Adrenal gland (tissue), 12 donors: ENCODE data around the gene FSIP1. TPM values are rescaled to one million over a fixed set of nuclear protein-coding genes. Genes with fewer than 3 reads are reported as not detected.

ENCODE experiments used
- DNase-seq, 7 donors: peaks; one replicate each; pipeline ENCODE4 v3.0.0-alpha.2; 2019 to 2020
- H3K27ac ChIP-seq, 5 donors: fragments of 200-600 bp; sonication (generic) in 4 of 5; 1 replicate in 3 of 5; 2 replicates in 2 of 5; pipeline versions ENCODE4 v1.5.1 to v1.8.0; 2016 to 2020; ENCODE audit warnings: mild to moderate bottlenecking in 1 of 5
- H3K27me3 ChIP-seq: fragments of 200-600 bp; 2 replicates; pipeline ENCODE4 v1.8.0; 2021
- H3K36me3 ChIP-seq, 2 donors: fragments of 200-600 bp; replicated peaks in 1 of 2; 1 replicate in 1 of 2; 2 replicates in 1 of 2; pipeline versions ENCODE4 v1.5.1 to v1.8.0; 2018 to 2022
- H3K4me1 ChIP-seq, 2 donors: fragments of 200-600 bp; replicated peaks in 1 of 2; 1 replicate in 1 of 2; 2 replicates in 1 of 2; pipeline versions ENCODE4 v1.5.1 to v1.8.0; 2018 to 2021
- H3K4me3 ChIP-seq, 4 donors: fragments of 200-600 bp; sonication (generic) in 3 of 4; one replicate each; pipeline ENCODE4 v1.5.1; 2016 to 2018
- H3K9me3 ChIP-seq, 3 donors: fragments of 200-600 bp; sonication (generic) in 1 of 3; replicated peaks in 1 of 3; 1 replicate in 2 of 3; 2 replicates in 1 of 3; pipeline versions ENCODE4 v1.5.1 to v1.8.0; 2016 to 2021
- CTCF ChIP-seq, 6 experiments: fragments of 450-650 bp in 4 of 6; fragments of 200-600 bp in 2 of 6; sonication (generic) in 1 of 6; IDR thresholded peaks; 1 replicate in 5 of 6; 2 replicates in 1 of 6; pipeline versions ENCODE4 v1.5.1 to v1.8.0; 2016 to 2021; ENCODE audit warnings: antibody characterized with exemption in 6 of 6, mild to moderate bottlenecking in 2 of 6, moderate library complexity in 1 of 6
- POLR2A ChIP-seq, 2 donors: fragments of 450-650 bp; IDR thresholded peaks; one replicate each; pipeline ENCODE4 v1.6.1; 2017; ENCODE audit warnings: antibody characterized with exemption in 2 of 2, mild to moderate bottlenecking in 2 of 2, moderate library complexity in 1 of 2
- WGBS, 4 donors: extraction: QIAGEN DNeasy Blood & Tissue Kit in 2 of 4; methylation state at CpG; one replicate each; pipeline versions ENCODE4 v1.1.5 to v1.1.7; 2013 to 2017; 5-methylcytosine and 5-hydroxymethylcytosine counted together
- intact Hi-C, 2 donors: fragments of 100-400 bp; cut with DNase I; formaldehyde crosslinking; loops; one replicate each; pipeline versions ENCODE4 v1.14.1 to v1.15.0; 2022 to 2023
- polyA plus RNA-seq, 3 donors: library from polyadenylated mRNA; stranded (reverse); fragments of 200-250 nt in 2 of 3; fragments of 350-450 nt in 1 of 3; fragmentation: Illumina TruSeq in 1 of 3; extraction: RNeasy Lipid Tissue Mini Kit (QIAGEN cat#74804) in 1 of 3; gene quantifications; one replicate each; pipeline ENCODE4 v1.2.3, GENCODE V29; 2013 to 2014
- total RNA-seq, 9 donors: library from RNA; depleted of rRNA in 4 of 9; stranded (reverse); fragments of >200 nt in 4 of 9; fragments of 120-200 nt in 1 of 9; fragmentation: NEBNext Ultra II Directional in 1 of 9; extraction: Animal tissue kit (Norgen Biotek cat#: 25700) in 1 of 9; gene quantifications; one replicate each; pipeline versions ENCODE4 v1.1.0 to v1.2.4, GENCODE V29; 2013 to 2023
- donor health status: healthy with polysubstance abuse.
- donor health status: Bipolar disorder and iron deficiency.
- donor health status: DM: yes; HTN: yes; CAD: no.
- donor health status: DM: no; HTN: no; CAD: no.
- donor health status: DM: no; HTN: no; CAD: no.
- donor health status: DM: yes; HTN: yes; CAD: no.

FSIP1 gene
- total and polyA plus RNA-seq, 12 donors: 0.11 to 0.60 (median 0.25) TPM; not detected in 2

DNA sequence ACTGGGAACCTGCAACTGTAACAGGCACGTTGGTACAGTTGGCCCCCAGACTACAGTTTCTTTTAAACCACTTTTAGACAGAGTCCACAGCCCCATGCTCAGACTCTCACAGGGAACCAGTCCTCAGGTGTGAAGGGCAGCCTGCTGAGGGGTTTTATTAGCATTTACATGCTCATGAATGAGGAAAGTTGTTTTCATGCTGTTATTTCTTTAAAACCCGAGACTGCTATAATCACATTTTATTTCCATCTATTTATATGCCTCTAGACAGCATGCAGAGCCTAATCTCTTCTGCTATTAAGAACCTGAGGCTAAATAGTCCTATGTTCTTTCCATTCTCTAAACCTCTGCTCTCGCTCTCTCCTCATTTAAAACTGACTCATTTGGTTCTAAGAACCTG is 26.3 kb upstream of the FSIP1 start:
- intact Hi-C loops: no loop called here
- H3K4me3 ChIP-seq: no peak overlapping the region
- no peak for DNase-seq
- no peaks in the 10 kb centered on the region for H3K4me1 ChIP-seq
- no peak overlapping the region for H3K27ac ChIP-seq
- peaks cover 6% of the 10 kb centered on the region for H3K27me3 ChIP-seq
- WGBS, 4 donors: 45 to 57% (median 51%) methylated on average over 3 of the region's 3 CpGs
- TF ChIP-seq POLR2A (IDR thresholded peaks at IDR 0.05): no peak
- no peak for TF ChIP-seq CTCF (IDR thresholded peaks at IDR 0.05)
- H3K9me3 ChIP-seq: no peaks in the 10 kb centered on the region
- no peaks in the 10 kb centered on the region for H3K36me3 ChIP-seq

- WGBS, 4 donors: 81 to 88% (median 87%) methylated on average over 4 of the region's 4 CpGs
- intact Hi-C loops: no loop called here
- DNase-seq: no peak
- Histone ChIP-seq H3K27ac (no peak overlapping the region), H3K27me3 (peaks cover 6% of the 10 kb centered on the region), H3K36me3 (no peaks in the 10 kb centered on the region), H3K9me3 (no peaks in the 10 kb centered on the region), H3K4me3 (no peak overlapping the region), H3K4me1 (no peaks in the 10 kb centered on the region)
- TF ChIP-seq CTCF (IDR thresholded peaks at IDR 0.05) (no peak), POLR2A (IDR thresholded peaks at IDR 0.05) (no peak)
Observed at GRCh38 chr15:39807791-39808190, 25.1 kb upstream of the FSIP1 start.

GRCh38 chr15:39804026-39804425 is 21.4 kb upstream of the FSIP1 start:
- WGBS, 4 donors: 61 to 70% (median 65%) methylated on average over 2 of the region's 2 CpGs
- Histone ChIP-seq H3K4me1 (no peaks in the 10 kb centered on the region), H3K9me3 (no peaks in the 10 kb centered on the region), H3K36me3 (no peaks in the 10 kb centered on the region), H3K4me3 (no peak overlapping the region), H3K27ac (no peak overlapping the region), H3K27me3 (peaks cover 5% of the 10 kb centered on the region)
- no peak for DNase-seq
- intact Hi-C loops: no loop called here
- TF ChIP-seq CTCF (IDR thresholded peaks at IDR 0.05) (no peak), POLR2A (IDR thresholded peaks at IDR 0.05) (no peak)

GRCh38 chr15:39803016-39803415 is 20.4 kb upstream of the FSIP1 start:
- intact Hi-C loops: no loop called here
- no peaks in the 10 kb centered on the region for H3K36me3 ChIP-seq
- no peaks in the 10 kb centered on the region for H3K4me1 ChIP-seq
- WGBS, 4 donors: 77 to 85% (median 81%) methylated on average over 4 of the region's 4 CpGs
- H3K27me3 ChIP-seq: no peaks in the 10 kb centered on the region
- no peak for TF ChIP-seq CTCF (IDR thresholded peaks at IDR 0.05)
- H3K9me3 ChIP-seq: no peaks in the 10 kb centered on the region
- no peak for DNase-seq
- no peak overlapping the region for H3K4me3 ChIP-seq
- H3K27ac ChIP-seq: no peak overlapping the region
